Stomach (tissue), 4 donors: Measurements from ENCODE around the gene HSPB9.

ENCODE experiments used
- EP300 ChIP-seq: sonication (generic); formaldehyde crosslinking; IDR thresholded peaks from one replicate; pipeline ENCODE4 v1.6.1; 2017; ENCODE audit warnings: antibody characterized with exemption
- POLR2A ChIP-seq, 4 donors: fragments of 450-650 bp; IDR thresholded peaks; one replicate each; pipeline ENCODE4 v1.6.1; 2016; ENCODE audit warnings: antibody characterized with exemption in 4 of 4, control low read depth in 2 of 4, mild to moderate bottlenecking in 1 of 4, moderate library complexity in 1 of 4

GRCh38 chr17:42169351-42169750 is 46.7 kb downstream of the HSPB9 start:
- TF ChIP-seq EP300 = no peak
- TF ChIP-seq POLR2A (IDR thresholded peaks at IDR 0.05) = no peak
